Bronchial epithelial cell (primary cell): ENCODE measurements around the gene CYTIP. TPM values are rescaled to one million over a fixed set of nuclear protein-coding genes. Genes with fewer than 3 reads are reported as not detected.

Experiments
- DNase-seq: peaks from one replicate; pipeline ENCODE4 v3.0.0-alpha.2; 2010; ENCODE audit warnings: low read depth
- FAIRE-seq: peaks from 2 replicates; lab custom pipeline; 2011; peaks lifted over from hg19 to GRCh38; lab: Jason Lieb, UNC
- H3K27me3 ChIP-seq: 2 replicates; pipeline ENCODE4 v1.5.1; 2011; ENCODE audit warnings: low read length; ENCODE audit not compliant: control insufficient read depth, insufficient read depth
- H3K36me3 ChIP-seq: 2 replicates; pipeline ENCODE4 v1.5.1; 2011; ENCODE audit warnings: low read length; ENCODE audit not compliant: control insufficient read depth, insufficient read depth
- H3K4me3 ChIP-seq: 2 replicates; pipeline ENCODE4 v1.5.1; 2011; ENCODE audit warnings: mild to moderate bottlenecking, low read depth, low read length, control low read depth
- CTCF ChIP-seq: IDR thresholded peaks from 2 replicates; pipeline ENCODE4 v1.5.1; 2011; ENCODE audit warnings: mild to moderate bottlenecking, moderate library complexity, low read length, control low read depth, inconsistent platforms; ENCODE audit not compliant: insufficient read depth, severe bottlenecking
- total RNA-seq: library from RNA; depleted of rRNA; stranded (reverse); fragments of >200 nt; gene quantifications from 2 replicates; pipeline ENCODE4 v1.2.1, GENCODE V29; 2014

CYTIP gene
- total RNA-seq, 1 donor from 2014 or later = not detected

- no peak overlapping the region for H3K4me3 ChIP-seq
- FAIRE-seq (no peak), DNase-seq (no peak)
- H3K27me3 ChIP-seq = no peaks in the 10 kb centered on the region
- no peaks in the 10 kb centered on the region for H3K36me3 ChIP-seq
- TF ChIP-seq CTCF = no peak
These were observed 43.4 kb upstream of the CYTIP start for GRCh38 chr2:157487271-157487610.

GRCh38 chr2:157486596-157487270, 42.8 kb upstream of the CYTIP start:
- Histone ChIP-seq H3K27me3 (no peaks in the 10 kb centered on the region), H3K4me3 (no peak overlapping the region), H3K36me3 (no peaks in the 10 kb centered on the region)
- TF ChIP-seq CTCF = no peak
- FAIRE-seq (no peak), DNase-seq (peak; percentile 38)

- FAIRE-seq = peak; percentile 23
- Histone ChIP-seq H3K36me3 (no peaks in the 10 kb centered on the region), H3K4me3 (no peak overlapping the region), H3K27me3 (no peaks in the 10 kb centered on the region)
- TF ChIP-seq CTCF = no peak
- peak; percentile 62 for DNase-seq
These were observed 36.5 kb upstream of the CYTIP start for GRCh38 chr2:157480182-157480961.

GRCh38 chr2:157479081-157480027, 35.5 kb upstream of the CYTIP start:
- DNase-seq (no peak), FAIRE-seq (no peak)
- Histone ChIP-seq H3K27me3 (no peaks in the 10 kb centered on the region), H3K36me3 (no peaks in the 10 kb centered on the region), H3K4me3 (no peak overlapping the region)
- TF ChIP-seq CTCF = no peak

GRCh38 chr2:157477919-157478318, 34.0 kb upstream of the CYTIP start:
- no peaks in the 10 kb centered on the region for H3K36me3 ChIP-seq
- no peaks in the 10 kb centered on the region for H3K27me3 ChIP-seq
- FAIRE-seq (no peak), DNase-seq (no peak)
- TF ChIP-seq CTCF = no peak
- no peak overlapping the region for H3K4me3 ChIP-seq
